ENCODE data around the gene LUZP1.
A peak's percentile ranks its signal among the peaks of the same experiment; 100 is the strongest.
"Not testable (repeated sequence)": the region's sequence is repeated elsewhere in the genome, so short reads cannot be mapped to it uniquely, and the experiment has no call there.

Gene LUZP1

DNA sequence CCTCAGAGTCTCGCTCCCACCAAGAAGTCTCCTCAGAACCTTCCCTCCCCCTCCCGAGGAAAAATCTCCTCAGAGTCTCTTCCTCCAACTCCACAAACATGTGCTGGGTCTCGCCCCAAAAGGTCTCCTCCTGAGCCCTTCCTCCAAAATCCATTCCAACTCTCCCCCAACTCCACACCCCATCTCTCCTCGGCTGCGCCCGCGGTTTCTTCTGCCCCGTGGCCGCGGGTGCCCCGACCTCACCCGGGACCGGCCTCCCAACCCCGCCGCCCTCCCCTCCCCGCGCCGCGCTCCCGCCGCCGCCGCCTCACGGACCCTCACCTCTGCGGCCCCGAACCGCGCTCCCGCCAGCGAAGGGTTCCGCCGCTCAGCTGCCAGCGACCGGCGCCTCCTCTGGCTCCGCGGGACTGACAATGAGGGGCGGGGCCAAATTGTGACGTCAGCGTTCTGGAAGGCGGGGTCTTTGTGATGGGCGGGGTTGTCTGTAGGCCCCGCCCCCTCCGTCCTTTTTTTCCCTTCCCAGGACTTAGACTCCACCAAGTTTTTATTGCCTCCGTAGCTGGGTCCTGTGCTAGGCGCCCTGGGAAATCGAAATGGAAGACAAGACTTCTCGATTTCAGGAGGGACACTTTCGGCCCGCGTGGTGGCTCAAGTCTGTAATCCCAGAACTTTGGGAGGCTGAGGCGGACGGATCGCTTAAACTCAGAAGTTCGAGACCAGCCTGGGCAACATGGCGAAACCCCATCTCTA lies at the start of gene LUZP1:
LUZP1 (minus strand) TSS at position 412 of the 750 bp plus-strand sequence.
- DNase-seq: peak; percentile 73
- in situ Hi-C loops (cut with HindIII; ENCODE audit: low pct_ligation_motif_present, low pct_unique_long_range_greater_than_20kb, low sequenced_read_pairs): no loop called here

GRCh38 chr1:23217421-23218115 lies 48.9 kb upstream of the LUZP1 start, which contains the start of gene HTR1D:
HTR1D (minus strand) TSS chr1:23217502; CDS start chr1:23194219, 23,283 bp downstream.
- no peak for DNase-seq
- in situ Hi-C loops (cut with HindIII; ENCODE audit: low pct_ligation_motif_present, low pct_unique_long_range_greater_than_20kb, low sequenced_read_pairs): no loop called here

- DNase-seq: no peak
- in situ Hi-C loops (cut with HindIII; ENCODE audit: low pct_ligation_motif_present, low pct_unique_long_range_greater_than_20kb, low sequenced_read_pairs): no loop called here
Observed at GRCh38 chr1:23216771-23217420, 48.2 kb upstream of the LUZP1 start.

DNA sequence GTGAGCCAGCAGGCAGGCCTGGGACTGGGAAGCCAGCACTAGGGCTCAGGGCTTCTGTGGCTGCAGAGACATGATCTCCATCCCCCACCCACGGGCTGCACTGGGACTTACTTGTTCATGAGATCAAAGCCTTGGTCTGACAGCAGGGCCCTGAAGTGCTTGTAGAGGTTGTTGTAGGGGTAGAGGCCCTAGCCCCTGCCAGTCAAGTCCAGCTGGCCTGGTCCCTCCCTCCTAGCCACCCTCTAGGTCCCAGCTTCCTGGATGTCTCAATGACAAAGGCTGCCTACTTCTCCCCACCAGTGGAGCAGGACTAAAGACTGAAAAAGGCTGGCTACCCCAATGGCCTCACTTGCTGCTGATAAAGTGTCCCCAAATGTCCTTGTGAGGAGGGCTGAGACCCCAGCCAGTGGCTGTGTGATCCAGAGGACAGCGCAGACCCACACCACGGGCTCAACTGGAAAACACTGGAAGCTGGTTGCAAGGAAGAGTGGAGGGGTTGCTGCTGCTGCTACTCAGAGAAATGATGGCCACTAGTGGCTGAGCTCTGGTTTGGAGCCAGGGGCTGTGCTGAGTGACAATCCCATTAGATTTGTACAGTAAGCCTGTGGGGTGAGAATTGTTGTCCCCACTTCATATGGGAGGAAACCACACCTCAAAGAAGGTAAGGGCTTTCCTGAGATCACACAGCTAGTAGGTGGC lies 47.2 kb upstream of the LUZP1 start:
- in situ Hi-C loops (cut with HindIII; ENCODE audit: low pct_ligation_motif_present, low pct_unique_long_range_greater_than_20kb, low sequenced_read_pairs): no loop called here
- DNase-seq: no peak

GRCh38 chr1:23215291-23215690 lies 46.6 kb upstream of the LUZP1 start:
- in situ Hi-C loops (cut with HindIII; ENCODE audit: low pct_ligation_motif_present, low pct_unique_long_range_greater_than_20kb, low sequenced_read_pairs): no loop called here
- no peak for DNase-seq

DNA sequence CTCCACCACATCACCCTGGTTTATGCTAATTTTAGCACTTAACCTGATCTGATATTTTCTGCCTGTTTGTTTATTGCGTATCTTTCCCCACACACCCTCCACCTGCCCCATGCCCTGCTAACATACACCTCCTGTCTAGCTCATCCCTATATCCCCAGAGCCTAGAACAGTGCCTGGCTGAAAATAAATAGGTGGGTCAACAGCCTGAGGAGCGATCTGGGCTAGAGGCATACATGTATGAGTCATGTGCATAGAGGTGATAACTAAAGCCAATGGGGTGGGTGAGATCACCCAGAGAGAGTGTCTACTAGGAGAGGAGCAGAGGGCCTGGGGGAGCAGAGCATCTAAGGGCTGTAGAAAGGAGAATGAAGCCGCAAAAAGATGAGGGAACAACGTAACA lies 46.0 kb upstream of the LUZP1 start:
- in situ Hi-C loops (cut with HindIII; ENCODE audit: low pct_ligation_motif_present, low pct_unique_long_range_greater_than_20kb, low sequenced_read_pairs): no loop called here

DNA sequence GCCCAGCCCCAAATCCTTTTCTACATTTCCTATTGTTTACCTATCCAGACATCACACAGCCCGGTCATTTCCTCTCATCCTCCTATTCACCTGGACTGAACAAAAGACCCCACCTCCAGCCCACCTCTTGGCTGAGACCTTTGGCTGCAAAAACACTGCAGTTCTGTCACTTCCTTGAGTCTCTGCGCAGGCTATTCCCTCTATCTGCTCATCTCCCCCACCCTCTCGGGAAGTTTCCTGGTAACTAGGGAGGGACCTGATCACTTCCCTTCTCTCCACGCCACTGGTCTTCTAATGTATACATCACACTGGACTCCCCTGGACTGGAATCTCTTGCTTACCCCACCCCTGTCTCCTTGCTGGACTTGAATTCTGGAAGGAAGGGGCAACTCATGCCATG lies 43.3 kb upstream of the LUZP1 start:
- in situ Hi-C loops (cut with HindIII; ENCODE audit: low pct_ligation_motif_present, low pct_unique_long_range_greater_than_20kb, low sequenced_read_pairs): no loop called here
- no peak for DNase-seq

More for the DNA sequence above, 46.0 kb upstream of the LUZP1 start:
- DNase-seq: no peak

DNA sequence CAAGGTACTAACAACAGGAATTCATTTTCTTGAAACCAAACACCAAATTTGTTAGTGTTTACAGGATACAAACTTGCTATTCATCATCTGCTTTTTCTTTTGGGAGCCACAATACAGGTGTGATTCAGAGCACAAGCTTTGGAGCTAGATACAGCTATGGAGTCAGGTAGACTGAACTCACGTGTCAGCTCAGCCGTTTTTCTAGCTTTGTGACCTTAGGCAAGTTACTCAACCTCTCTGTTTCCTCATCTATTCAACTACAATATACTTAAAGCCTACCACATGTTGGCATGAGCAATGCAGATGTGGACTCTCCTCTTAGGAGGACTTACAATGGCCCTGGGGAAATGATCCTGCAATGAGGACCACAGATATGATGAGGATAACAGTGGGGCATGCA lies 42.3 kb upstream of the LUZP1 start:
- in situ Hi-C loops (cut with HindIII; ENCODE audit: low pct_ligation_motif_present, low pct_unique_long_range_greater_than_20kb, low sequenced_read_pairs): no loop called here
- DNase-seq: no peak

DNA sequence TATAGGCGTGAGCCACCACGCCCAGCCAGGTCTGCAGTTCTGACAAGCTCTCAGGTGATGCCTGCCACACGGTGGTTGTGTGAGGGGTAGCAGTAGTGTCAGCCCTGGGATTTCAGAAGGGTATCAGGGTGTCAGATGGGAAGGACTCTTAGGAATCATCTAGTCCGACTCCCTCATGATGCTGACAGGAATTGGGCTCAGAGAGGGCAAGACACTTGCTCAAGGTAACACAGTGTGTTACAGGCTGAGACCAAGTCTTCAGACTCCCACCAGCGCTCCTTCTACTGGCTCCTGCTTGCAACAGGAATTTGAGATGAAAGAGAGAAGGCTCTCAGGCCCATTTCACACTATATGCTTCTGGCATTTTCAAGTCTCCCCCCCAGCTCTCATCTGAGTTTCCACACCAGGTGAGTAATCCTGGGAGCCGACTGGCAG lies 41.7 kb upstream of the LUZP1 start:
- peak; percentile 39 for DNase-seq
- in situ Hi-C loops (cut with HindIII; ENCODE audit: low pct_ligation_motif_present, low pct_unique_long_range_greater_than_20kb, low sequenced_read_pairs): no loop called here

DNA sequence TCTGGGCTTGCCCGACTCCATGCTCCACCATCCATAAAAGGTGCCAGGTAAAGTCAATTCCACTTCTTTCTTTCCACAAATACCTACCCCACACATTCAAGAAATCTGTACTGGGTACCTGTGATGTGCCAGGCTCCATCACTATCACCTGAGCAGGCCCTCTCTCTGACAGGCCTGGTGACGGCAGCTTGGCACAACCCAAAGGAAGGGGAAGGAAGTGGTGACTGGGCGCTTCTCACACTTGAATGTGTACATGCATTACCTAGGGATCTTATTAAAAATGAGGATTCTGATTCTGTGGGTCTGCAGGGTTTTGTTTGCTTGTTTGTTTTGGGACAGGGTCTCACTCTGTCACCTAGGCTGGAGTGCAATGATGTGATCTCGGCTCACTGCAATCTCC lies 41.1 kb upstream of the LUZP1 start:
- in situ Hi-C loops (cut with HindIII; ENCODE audit: low pct_ligation_motif_present, low pct_unique_long_range_greater_than_20kb, low sequenced_read_pairs): no loop called here
- no peak for DNase-seq

GRCh38 chr1:23208527-23208926 lies 39.9 kb upstream of the LUZP1 start:
- no peak for DNase-seq
- in situ Hi-C loops (cut with HindIII; ENCODE audit: low pct_ligation_motif_present, low pct_unique_long_range_greater_than_20kb, low sequenced_read_pairs): no loop called here

DNA sequence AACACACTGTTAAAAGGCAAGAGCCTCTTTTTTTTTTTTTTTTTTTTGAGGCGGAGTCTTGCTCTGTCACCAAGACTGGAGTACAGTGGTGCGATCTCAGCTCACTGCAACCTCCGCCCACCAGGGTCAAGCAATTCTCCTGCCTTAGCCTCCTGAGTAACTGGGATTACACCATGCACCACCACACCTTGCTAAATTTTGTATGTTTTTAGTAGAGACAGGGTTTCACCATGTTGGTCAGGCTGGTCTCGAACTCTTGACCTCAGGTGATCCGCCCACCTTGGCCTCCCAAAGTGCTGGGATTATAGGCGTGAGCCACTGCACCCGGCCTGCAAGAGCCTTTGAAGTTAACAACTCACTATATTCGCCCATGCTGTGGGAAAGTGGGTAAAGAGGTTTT lies 39.1 kb upstream of the LUZP1 start:
- DNase-seq; in situ Hi-C loops (cut with HindIII; ENCODE audit: low pct_ligation_motif_present, low pct_unique_long_range_greater_than_20kb, low sequenced_read_pairs): not testable (repeated sequence)

DNA sequence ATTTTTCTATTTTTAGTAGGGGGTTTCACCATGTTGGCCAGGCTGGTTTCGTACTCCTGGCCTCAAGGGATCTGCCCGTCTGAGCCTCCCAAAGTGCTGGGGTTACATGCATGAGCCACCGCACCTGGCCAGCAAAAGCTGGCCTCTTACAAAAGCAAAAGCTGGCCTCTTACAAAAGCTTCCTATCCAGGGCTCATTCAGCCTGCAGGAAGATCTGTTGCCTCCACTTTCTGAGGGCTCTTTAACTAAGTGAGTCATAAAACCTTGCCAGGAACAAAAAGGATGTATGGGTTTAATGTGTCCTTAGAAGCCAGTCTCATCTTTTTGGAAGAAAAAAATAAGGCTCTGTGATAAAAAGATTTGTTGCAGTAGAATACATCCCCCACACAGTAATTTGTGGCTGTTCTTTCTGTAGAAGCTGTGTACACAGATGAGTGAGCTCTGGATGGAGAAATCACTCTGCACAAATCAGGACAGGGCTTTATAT lies 33.6 kb upstream of the LUZP1 start:
- in situ Hi-C loops (cut with HindIII; ENCODE audit: low pct_ligation_motif_present, low pct_unique_long_range_greater_than_20kb, low sequenced_read_pairs): no loop called here

DNA sequence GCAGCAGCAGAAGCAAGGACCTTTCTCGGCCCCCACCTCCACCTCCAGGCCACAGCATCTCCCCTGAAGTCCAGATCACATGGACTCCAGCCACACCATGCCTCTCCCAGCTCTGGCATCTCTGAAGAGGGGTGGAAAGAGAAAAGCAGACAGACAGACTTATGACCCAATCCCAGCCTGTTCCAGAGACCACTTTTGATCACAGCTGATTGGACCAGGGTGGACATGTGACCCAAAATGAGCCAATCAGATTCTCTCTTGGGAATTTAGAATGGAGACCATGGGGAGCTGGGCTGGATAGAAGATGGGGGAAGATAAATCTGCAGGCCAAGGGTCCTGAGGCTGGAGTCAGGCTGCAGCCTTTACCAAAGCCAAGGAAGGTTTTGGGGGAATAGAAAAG lies 32.2 kb upstream of the LUZP1 start:
- in situ Hi-C loops (cut with HindIII; ENCODE audit: low pct_ligation_motif_present, low pct_unique_long_range_greater_than_20kb, low sequenced_read_pairs): no loop called here
- no peak for DNase-seq

More for the DNA sequence above, 33.6 kb upstream of the LUZP1 start:
- no peak for DNase-seq

GRCh38 chr1:23198373-23198772 lies 29.7 kb upstream of the LUZP1 start:
- DNase-seq: peak; percentile 36
- in situ Hi-C loops (cut with HindIII; ENCODE audit: low pct_ligation_motif_present, low pct_unique_long_range_greater_than_20kb, low sequenced_read_pairs): no loop called here

DNA sequence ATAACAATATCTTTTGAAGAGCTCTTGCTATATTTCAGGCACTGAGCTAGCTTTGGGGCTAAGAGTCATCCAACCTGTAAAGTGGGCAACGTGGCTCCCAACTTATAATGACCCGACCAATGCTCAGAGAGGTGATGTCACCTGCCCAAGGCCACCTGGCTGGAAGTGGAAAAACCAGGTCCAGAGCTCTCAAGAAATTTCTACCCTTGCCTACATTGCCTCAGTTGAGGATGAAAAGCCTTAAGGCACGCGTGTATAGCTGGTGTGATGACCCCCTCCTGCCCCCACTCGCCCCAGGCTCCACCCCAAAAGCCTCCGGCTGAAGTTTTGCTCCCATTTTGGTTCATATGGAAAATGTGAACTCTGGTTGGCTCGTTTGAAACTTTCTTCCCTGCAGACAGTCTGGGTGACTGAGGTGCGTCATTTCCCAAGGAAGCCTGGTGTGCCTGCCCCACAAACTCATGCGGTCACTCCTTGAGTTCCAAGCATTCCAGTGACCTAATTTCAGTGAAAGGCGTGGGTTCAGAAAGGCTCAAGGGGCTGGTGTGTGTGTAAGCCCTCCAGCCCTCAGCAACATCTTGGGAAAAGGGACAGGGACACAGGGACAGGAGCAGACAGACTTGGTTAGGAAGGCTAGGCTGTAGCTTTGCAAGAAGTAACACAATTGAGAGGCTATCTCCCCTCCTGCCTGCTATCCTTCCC lies 28.1 kb upstream of the LUZP1 start:
- DNase-seq: peak; percentile 56
- in situ Hi-C loops (cut with HindIII; ENCODE audit: low pct_ligation_motif_present, low pct_unique_long_range_greater_than_20kb, low sequenced_read_pairs): no loop called here

DNA sequence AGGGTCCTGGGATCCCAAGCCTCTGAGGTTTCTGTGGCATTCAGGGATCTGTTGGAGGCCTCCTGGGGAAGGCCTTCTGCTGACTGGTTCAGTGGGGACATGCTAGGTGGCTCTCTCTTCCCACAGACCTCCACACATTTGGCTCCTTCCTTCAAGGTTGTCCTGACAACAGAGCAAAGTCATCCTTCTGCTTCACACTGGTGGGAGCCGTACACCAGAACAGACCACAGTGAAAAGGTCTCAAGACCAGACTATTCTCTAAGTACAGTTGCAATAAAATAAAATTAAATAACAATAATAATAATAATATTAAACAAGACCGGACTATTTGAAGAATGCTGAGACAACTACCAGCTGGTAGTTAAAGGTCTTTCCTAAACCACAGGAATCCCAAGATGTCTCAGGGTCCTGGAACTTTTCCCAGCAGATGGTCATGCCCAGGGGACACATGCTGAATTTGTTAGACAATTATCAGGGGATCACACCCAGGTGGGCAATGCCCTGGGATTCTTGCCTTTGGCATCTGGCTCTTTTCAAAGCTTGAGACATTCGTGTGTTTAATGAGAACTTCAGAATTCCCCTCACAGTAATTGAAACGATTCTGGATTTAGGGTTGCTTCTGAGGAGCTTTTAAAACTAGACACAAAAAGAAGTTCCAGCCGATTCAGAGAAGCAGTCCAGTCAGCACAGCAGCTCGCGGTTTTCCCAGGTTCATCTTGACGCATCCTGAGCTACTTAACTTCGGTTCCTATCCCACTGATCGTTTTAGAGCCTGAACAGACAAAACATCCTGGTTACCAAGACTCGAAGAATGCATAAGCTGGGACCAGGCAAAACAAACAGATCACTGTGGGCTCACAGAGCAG lies 25.7 kb upstream of the LUZP1 start:
- in situ Hi-C loops (cut with HindIII; ENCODE audit: low pct_ligation_motif_present, low pct_unique_long_range_greater_than_20kb, low sequenced_read_pairs): no loop called here

More for the DNA sequence above, 25.7 kb upstream of the LUZP1 start:
- peak; percentile 51 for DNase-seq
